Measurements from ENCODE around the gene PPP1R12B.
"Not testable (repeated sequence)": the region's sequence is repeated elsewhere in the genome, so short reads cannot be mapped to it uniquely, and the experiment has no call there.

The PPP1R12B gene

DNA sequence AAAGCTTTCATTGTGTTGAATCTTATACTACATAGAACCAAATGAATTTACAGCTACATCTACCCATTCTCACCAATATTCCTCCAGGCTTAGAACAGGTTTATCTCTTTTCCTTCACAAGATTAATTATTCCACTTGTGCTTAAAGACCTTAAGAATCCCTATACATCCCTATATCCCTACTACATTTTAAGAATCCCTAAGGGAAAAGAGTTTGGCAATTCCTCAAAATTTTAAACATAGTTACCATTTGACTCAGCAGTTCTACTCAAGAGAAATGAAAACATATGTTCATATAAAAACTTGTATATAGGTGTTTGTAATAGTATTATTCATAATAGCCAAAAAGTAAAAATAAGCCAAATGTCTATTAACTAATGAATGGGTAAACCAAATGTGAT lies 140.6 kb downstream of the PPP1R12B start:
- DNase-seq: not testable (repeated sequence)

DNA sequence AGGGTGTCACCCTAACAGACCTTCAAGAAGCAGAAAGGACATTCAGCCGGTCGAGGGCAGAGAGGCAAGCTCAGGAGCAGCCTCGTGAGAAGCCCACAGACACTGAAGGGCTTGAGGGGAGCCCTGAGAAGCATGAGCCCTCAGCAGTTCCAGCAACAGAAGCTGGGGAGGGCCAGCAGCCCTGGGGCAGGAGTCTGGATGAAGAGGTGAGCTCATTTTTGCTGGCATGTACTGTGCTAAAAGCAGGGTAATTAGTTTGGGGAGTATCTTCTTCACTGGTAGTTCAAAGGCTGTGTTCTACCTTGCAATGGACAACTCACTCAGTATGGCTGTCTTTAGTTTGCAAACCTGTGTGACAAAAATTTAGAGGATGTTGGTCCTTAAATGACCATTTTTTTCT lies 144.6 kb downstream of the PPP1R12B start:
- not testable (repeated sequence) for DNase-seq

DNA sequence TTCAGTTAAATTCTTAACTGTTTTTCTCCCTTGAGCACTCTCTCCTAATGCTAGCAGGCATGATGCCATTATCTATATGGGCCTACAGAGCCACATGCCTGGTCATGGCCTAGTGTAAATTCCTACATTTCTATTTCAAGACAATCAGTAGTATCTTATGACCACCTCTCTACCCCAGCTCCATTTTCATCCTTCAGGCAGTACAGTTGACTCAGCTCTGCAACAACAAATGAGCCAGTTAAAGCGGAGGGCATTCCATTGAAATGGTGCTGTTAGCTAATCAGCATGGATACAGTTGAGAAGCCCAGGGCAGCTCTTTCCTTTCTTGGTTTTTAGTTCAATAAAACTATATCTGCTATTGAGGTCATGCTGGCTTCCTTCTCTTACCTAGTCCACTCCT lies 150.0 kb downstream of the PPP1R12B start:
- no peak for DNase-seq

DNA sequence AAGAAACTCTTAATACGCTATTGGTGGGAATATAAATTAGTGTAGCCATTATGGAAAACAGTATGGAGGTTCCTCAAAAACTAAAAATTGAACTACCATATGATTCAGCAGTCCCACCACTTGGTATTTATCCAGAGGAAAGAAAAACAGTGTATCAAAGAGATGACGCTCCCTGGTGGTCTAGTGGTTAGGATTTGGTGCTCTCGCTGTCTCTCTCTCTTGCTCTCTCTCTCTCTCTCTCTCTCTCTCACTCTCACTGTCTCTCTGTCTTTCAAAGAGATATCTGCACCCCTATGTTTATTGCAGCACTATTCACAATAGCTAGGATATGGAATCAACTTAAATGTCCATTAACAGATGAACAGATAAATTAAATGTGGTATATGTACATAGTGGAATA lies 151.5 kb downstream of the PPP1R12B start:
- not testable (repeated sequence) for DNase-seq

DNA sequence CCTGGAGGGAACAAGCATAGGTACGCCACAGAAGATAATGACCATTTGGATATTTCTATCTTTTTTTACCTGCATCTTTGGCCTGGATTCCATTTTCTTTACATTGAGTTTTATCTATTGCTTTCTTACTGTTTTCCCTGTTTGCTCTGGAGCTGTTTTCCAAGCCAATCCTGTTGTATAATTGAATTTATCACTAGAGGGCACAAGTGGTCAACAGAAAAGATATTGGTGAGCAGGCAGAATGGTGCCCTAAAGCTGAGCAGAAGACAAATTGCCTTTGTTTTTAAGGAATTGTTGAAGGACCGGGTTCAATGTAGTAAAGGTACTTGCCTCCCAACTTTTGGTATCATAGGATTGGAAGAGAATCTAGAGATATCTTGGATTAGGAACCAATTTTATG lies 152.8 kb downstream of the PPP1R12B start:
- peak in 1 of 14 donors; percentile 32 for DNase-seq

DNA sequence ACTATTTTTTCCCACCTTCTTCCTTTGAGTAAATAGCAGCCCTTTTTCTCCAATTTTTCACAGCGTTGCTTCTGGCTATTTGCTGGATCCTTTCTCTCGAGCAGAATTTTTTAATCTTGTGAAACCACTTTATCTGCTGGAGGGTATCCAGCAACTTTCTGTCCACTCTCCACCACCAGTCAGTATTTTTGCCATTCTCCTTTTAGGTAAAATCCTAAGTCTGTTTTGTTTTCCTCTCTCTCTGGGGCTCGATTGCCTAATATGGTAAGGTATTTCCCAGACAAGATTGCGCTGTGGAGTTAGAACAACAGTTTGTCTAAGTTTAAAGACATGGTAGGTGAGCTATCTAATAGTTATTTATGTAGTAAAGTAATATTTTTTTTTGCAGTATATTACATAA lies 156.9 kb downstream of the PPP1R12B start:
- no peak for DNase-seq

DNA sequence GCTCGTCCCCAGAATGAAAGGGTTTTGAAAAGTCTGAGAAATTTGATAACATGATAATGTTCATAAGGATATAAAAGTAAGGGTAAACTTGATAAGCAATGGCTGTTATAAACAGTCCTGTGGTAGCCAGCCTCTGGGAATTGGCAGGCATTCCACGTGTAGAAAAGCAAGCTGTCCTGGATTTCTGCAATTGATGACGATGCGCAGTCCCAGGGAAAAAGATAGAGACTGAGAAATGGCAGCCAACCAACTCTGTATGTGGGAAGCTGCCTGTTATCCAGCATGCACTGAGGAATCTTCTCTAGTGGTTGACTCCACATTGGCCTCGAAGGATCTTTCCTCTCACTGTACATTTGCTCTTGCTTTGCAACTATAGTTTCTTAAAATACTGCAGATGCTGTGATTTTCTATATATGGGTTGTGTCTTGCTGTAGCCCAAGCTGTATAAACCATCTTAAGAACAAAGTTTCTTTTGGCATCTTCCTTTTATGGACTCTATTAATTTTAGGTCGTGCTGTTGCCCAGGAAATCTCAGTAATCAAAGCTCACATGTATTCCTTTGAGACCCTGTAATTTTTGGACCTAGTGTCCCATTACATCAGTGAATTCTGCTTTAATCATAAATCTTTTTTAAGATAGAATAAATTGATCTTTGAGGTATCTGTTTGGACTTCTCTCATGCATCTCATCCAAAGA lies 157.5 kb downstream of the PPP1R12B start:
- DNase-seq: peak in 3 of 14 donors; percentile 3 to 87 (median 8)

DNA sequence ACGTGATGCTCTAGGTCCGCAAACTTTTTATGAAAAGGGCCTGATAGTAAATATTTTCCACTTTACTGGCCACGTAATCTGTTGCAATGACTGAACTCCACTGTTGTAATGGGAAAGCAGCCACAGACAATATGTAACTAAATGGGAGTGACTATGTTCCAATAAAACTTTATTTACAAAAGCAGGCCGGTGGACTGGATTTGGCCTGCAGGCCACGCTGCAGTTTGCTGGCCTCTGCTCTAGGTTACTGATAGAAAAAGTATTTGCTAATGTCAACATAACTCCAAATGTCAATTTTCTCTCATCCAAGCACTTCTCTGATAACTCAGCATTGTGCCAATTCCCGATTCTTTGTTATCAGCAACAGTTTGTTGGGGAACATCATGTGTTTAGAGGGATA lies 160.4 kb downstream of the PPP1R12B start:
- not testable (repeated sequence) for DNase-seq

DNA sequence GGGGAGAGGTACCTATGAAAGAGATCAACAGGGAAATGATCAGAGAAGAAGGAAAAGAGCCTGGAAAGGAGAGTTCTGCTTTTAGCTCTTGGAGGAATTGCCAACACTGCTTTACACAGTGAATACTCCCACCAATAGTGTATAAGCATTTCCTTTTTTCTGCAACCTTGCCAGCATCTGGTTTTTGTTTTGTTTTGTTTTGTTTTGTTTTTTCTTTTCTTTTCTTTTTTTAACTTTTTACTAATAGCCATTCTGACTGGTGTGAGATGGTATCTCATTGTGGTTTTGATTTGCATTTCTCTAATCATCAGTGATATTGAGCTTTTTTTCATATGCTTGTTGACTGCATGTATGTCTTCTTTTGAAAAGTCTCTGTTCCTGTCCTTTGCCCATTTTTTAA lies 165.4 kb downstream of the PPP1R12B start:
- DNase-seq: not testable (repeated sequence)

DNA sequence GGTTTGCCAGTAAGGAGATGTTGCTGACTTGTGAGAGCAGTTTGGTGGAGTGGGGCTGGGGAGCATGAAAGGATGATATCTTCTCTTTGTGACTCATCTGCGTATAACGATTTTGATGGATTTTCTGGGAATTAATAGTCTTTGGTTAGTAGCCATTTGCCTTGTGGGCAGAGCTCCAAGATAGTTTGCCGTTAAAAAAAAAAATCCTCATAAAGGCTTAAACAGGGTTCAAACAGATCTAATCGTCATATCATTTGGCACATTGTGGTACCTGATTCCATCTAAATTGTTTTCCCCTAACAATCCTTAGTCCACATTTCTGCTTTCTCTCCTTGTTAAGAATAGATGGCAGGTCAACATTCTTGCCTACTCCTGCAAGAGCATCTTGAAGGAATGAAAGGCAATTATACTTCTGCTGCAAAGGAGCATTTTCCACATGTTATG lies 168.0 kb downstream of the PPP1R12B start:
- DNase-seq: no peak

DNA sequence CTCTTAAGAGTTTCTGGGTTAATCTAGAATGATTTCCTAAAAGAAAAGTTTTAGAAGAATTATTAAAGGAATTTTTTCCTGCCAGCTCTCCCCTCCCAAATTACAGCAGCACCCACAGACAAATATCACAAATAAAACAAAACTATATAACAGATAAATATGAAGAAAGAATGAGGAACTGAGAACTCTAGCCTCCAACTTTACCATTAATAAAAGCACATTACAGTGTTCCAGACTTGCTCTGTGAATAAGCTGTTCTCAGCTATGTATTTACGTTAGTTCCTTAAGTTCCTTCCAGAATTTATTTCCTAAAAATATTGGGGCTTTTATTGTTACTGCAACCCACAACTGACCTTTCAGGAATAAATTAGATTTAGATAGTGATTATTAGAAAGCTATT lies 168.6 kb downstream of the PPP1R12B start:
- DNase-seq: not testable (repeated sequence)

DNA sequence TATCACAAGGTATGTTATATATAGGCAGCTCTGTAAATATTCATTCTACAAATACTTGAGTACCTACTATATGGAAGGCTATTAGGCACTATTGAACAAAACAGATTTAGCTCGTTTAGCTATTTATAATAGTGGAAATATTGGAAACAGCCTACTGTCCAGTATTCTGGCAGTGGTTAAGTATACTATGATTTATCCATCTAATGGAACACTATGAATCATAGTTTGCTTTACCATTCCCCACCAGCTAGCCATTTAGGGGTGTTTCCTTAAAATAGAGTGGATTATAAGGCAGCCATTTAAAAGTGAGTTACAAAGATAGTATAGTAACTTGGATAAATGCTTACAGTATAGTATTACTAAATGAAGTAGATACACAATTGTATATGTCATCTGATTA lies 169.7 kb downstream of the PPP1R12B start:
- not testable (repeated sequence) for DNase-seq

DNA sequence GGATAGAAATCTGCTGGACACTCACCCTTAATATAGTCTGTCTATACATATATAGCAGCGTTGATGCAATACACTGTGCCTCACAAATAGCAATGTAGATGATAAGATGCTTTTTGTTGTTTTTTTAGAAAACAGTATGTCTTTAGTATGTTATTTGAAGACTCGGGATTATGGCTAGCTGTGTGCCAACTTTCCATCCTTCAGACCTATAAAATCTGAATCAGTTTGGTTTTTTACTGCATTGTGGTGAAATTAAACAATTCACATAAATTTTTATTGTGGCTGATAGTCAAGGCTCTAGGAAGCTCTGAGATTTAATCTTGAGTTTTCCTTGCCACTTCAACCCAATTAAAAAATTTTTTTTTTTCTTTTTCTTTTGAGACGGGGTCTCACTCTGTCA lies 170.4 kb downstream of the PPP1R12B start:
- not testable (repeated sequence) for DNase-seq

DNA sequence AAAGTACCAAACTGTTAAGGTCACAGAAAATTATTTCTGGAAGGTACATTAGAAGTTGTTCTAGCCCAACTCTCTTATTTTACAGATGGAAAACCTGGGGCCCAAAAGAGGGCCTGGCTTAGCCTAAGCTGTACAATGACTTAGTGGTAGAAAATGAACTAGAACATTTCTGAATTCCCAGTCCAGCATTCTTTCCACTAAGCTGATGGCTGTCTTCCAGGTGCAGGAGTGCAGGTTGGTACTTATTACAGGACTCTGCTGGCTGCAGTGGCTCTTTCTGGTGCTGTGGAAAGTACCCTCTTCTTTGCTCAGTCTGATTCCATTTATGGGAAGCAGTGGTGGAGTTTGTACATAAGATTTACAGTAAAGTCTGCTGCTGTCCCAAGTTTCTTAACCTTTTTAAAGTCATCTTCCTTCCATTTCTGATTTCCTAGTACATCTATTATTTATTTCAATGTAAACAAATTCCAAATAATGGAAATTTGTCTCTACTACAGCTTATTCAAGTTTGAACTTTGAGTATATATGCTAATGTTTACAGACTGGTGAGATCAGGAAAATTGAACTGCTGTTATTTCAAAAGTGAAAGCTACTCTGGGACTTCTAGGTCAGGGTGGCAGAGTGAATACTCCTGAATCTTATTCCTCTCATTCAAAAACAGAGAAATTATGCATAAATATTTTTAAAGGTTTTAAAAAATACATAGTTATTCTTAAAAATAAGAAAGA lies 171.8 kb downstream of the PPP1R12B start:
- not testable (repeated sequence) for DNase-seq

DNA sequence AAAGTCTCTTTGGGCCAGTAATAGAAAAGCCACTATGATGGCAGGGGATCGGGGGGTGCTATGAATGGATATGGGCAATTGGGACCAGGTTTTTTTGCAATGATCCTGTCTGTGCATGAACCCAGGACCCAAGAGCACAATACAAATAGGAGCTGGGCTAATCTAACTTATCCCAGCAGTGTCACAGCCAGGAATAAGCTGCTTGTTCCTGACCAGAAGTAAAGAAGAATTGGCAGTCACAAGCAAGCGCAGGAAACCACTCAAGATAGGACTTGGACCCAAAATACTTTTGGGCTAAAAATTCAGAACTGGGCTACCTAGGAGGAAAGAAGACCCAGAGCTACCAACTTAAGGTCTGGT lies 172.3 kb downstream of the PPP1R12B start:
- DNase-seq: not testable (repeated sequence)

DNA sequence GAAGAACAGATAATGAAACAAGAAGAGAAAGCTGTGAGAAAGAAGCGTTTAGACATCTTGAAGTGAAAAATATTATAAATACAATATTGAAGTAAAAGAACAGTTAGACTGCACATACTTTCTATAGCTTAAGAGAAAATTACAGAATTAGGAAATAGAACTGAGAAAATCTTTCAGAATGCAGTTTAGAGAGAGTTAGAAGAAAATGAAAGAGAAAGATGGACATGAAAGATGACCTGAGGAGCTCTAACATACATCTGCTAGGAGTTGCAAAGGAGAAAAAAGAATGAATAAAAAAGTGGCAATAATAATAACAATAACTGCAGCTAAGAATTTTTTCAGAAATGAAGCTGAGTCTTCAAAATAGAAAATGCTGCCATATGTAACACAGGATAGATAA lies 173.0 kb downstream of the PPP1R12B start:
- not testable (repeated sequence) for DNase-seq

DNA sequence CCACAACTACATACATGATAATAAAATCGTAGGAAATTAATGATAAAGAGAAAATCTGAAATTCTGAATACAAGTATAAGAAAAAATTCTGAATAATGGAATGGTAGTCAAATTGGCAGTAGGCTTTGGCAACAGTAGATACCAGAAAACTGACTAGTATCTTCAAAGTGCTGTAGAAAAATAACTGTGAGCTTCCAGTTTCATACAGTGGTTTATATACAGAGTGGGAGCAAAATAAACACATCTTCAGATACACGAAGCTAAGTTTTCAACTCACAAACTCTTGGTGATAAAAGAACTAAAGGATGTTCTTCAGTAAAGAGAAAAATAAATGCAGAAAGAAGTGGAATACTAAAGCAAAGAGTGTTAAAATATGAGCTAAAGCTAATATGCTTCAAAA lies 173.4 kb downstream of the PPP1R12B start:
- DNase-seq: no peak

DNA sequence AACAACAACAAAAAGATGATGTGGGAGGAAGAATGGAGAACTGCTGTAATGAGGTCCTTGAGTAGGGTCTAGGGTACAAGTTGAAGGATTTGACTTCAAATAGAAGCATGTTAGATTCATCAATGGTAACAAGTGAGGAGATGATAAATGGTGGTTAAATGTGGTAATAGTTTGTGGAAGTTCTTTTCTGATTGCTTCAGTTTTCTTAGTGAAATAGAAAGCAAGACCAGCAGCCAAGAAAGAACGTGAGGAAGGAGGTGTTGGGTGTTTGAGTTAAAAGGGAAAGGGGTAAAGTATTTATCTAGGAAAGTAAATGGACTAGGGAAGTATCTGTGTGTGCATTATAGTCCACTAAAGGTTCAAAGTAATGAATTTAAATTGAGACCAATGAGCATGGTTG lies 177.6 kb downstream of the PPP1R12B start:
- DNase-seq: not testable (repeated sequence)

DNA sequence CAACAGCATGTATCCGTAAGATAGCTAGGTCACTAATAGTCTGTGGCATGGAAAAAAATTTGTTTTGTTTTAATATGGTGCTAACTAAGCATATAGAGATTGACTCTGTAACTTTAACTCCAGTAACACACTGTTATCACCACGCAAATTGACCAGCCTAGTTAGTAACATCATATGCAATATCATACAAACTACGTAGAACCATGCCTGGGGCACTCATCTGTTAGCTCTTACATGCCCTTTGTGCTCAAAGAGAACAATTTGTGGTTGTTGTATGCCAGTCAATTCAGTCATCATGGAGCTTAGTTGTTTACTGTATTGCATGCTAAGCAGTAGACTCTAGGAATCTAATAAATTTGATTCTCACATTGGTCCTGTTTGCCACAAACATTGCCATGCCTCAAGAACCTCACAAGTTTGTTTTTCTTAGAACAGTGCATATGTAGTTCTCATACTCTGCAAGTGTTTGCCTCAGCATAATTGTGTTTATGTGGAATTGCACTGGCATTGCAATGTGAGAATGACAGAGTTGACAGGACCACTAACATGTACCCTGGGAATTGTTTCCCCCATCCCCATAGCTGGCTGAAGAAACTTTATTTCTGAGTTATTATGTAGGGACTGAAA lies 179.7 kb downstream of the PPP1R12B start:
- not testable (repeated sequence) for DNase-seq

DNA sequence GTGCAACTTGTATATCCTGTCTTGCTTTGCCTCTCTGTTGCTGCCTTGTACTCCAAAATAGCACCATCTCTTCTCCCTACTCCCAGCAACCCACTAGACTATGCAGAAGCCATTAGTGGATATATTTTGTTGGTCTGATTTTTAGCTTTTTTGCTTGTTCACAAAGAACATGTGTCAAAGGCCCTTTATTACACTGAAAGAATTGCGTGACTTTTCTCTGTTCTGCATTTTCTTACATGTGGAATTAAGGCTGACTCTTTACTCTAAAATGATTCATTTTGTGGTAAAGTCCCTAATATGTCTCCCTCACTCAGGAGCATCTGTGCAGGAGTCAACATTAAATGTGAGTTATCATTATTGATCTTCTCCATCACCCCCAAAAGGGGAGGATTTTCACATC lies 182.2 kb downstream of the PPP1R12B start:
- not testable (repeated sequence) for DNase-seq

DNA sequence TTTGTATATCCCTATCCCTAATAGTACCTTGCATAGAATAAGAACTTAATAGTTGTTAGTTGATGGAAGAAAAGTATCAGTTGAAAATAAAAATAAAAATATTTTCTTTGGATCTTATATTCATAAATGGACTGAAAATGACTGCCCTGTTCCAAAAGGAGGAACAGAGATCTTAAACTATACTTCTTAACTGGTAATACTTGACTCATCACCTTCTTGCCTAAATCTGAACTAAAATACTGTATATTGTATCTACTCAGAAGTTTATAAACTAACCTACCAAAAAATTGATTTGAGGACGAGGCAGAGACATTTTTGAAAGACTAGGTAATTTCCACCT lies 182.9 kb downstream of the PPP1R12B start:
- DNase-seq: no peak

DNA sequence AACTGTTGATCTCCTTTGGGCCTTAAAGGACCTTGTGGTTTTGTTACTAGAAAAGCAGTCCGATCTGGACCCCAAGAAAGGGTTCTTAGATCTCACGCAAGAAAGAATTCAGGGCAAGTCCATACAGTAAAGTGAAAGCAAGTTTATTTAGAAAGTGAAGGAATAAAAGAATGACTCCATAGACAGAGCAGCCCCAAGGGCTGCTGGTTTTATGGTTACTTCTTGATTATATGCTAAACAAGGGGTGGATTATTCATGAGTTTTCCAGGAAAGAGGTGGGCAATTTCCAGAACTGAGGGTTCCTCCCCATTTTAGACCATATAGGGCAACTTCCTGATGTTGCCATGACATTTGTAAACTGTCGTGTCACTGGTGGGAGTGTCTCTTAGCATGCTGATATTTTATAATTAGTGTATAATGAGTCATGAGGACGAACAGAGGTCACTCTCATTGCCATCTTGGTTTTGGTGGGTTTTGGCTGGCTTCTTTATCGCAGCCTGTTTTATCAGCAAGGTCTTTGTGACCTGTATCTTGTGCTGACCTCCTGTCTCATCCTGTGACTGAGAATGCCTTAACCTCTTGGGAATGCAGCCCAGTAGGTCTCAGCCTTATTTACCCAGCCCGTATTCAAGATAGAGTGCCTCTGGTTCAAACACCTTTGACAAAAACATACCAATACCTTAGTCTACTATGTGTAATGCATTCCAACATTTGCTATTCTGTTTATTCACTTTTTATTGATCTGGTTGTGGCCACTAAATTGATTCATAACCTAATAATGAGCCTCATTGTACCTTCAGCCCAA lies 183.5 kb downstream of the PPP1R12B start:
- DNase-seq: not testable (repeated sequence)

DNA sequence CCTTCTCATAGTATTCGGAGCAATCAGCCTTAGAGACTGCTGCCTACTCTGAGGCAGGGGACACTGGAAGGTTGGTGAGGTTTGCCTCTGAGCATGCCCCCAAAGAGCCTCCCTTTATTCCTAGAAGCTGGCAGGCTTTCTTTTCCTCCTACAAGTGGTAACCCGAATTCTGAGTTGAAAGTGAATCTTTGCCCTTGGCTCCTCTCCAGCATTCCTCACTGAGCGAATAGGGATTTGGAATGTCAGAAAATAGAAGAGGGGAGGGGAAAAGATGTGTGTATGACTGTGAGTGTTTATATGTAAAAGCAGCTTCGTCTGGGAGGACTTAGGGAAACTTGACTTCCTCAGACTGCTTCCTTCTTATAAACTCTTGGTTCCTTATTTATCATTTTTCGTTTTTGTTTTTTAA lies 190.7 kb downstream of the PPP1R12B start:
- not testable (repeated sequence) for DNase-seq
